Measurements from ENCODE around the gene GPS1.

The GPS1 gene

GRCh38 chr17:82008941-82009405, 42.7 kb upstream of the GPS1 start:
- H3K9me3 ChIP-seq (ENCODE audit: control insufficient read depth in 2 of 2, low read length in 2 of 2) = no peaks in the 10 kb centered on the region
- no peaks in the 10 kb centered on the region for H3K36me3 ChIP-seq (ENCODE audit: control insufficient read depth in 2 of 2, insufficient read depth in 2 of 2, low read length in 2 of 2)
- H3K27ac ChIP-seq (ENCODE audit: low read depth in 2 of 2, low read length in 2 of 2) = no peak overlapping the region
- no peaks in the 10 kb centered on the region for H3K27me3 ChIP-seq (ENCODE audit: control insufficient read depth in 2 of 2, insufficient read depth in 2 of 2, low read length in 2 of 2)
- no peaks in the 10 kb centered on the region for H3K4me1 ChIP-seq (ENCODE audit: control insufficient read depth in 2 of 2, insufficient read depth in 2 of 2, low read length in 2 of 2)
- H3K9ac ChIP-seq (ENCODE audit: low read depth in 1 of 2, low read length in 2 of 2) = no peak overlapping the region
- H3K4me3 ChIP-seq (ENCODE audit: low read length in 2 of 2) = no peak overlapping the region

DNA sequence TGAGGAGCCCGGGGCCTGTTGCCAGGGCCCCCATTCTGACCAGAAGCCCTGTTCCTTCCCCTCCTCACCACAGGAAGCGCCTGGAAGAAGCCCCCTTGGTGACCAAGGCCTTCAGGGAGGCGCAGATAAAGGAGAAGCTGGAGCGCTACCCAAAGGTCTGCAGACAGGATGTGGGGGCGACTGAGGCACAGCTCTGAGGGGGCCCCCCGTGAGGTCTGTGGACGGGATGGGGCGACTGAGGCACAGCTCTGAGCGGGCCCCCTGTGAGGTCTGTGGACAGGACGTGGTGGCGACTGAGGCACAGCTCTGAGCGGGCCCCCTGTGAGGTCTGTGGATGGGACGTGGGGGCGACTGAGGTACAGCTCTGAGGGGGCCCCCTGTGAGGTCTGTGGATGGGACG, 42.3 kb upstream of the GPS1 start:
- H3K27me3 ChIP-seq (ENCODE audit: control insufficient read depth in 2 of 2, insufficient read depth in 2 of 2, low read length in 2 of 2) = no peaks in the 10 kb centered on the region
- no peaks in the 10 kb centered on the region for H3K9me3 ChIP-seq (ENCODE audit: control insufficient read depth in 2 of 2, low read length in 2 of 2)
- no peak overlapping the region for H3K4me3 ChIP-seq (ENCODE audit: low read length in 2 of 2)
- no peaks in the 10 kb centered on the region for H3K36me3 ChIP-seq (ENCODE audit: control insufficient read depth in 2 of 2, insufficient read depth in 2 of 2, low read length in 2 of 2)
- H3K27ac ChIP-seq (ENCODE audit: low read depth in 2 of 2, low read length in 2 of 2) = no peak overlapping the region
- no peak overlapping the region for H3K9ac ChIP-seq (ENCODE audit: low read depth in 1 of 2, low read length in 2 of 2)
- no peaks in the 10 kb centered on the region for H3K4me1 ChIP-seq (ENCODE audit: control insufficient read depth in 2 of 2, insufficient read depth in 2 of 2, low read length in 2 of 2)

DNA sequence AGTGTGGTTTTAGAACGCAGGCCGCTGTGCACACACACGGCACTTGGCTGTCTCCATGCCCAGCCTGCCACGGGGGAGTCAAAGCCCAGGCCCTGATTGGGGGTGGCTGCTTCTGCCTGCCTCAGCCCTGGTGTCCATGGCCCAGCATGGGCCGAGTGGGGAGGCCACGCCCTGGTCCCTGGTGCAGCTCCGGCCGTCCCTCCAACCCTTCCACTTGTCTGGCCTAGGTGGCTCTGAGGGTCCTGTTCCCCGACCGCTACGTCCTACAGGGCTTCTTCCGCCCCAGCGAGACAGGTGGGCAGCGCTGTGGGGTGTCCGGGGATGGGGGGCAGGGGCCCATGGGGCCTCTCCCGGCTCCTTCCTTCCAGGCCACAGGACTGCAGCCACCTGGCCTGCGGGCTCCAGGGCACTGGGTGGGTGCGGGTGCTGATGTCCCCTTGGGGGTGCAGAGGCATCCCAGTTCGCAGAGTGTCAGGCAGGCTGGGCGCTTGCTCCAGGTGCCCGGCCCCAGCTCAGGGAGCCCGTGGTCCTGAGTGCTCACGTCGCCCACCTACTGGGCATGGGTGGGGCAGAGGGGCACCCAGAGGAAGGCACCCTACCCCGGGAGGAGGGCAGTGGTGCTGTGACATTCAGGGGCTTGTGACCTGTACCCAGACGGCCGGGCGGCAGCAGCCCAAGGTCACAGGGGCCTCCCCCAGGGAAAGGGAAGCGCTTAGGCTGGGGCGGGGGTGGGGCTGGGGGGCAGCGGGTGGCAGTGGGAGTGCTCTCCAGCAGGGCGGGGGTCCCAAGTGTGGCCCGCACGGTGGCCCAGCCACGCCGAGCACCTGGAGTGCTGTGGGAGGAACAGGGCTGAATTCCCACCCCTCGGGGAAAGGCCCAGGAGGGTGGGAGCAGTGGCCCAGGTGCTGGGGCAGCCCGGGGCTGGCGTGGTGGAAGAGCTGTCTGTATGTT, 40.8 kb upstream of the GPS1 start:
- Histone ChIP-seq H3K36me3 (ENCODE audit: control insufficient read depth in 2 of 2, insufficient read depth in 2 of 2, low read length in 2 of 2) (no peaks in the 10 kb centered on the region), H3K4me1 (ENCODE audit: control insufficient read depth in 2 of 2, insufficient read depth in 2 of 2, low read length in 2 of 2) (no peaks in the 10 kb centered on the region), H3K27ac (ENCODE audit: low read depth in 2 of 2, low read length in 2 of 2) (no peak overlapping the region), H3K9me3 (ENCODE audit: control insufficient read depth in 2 of 2, low read length in 2 of 2) (no peaks in the 10 kb centered on the region), H3K27me3 (ENCODE audit: control insufficient read depth in 2 of 2, insufficient read depth in 2 of 2, low read length in 2 of 2) (no peaks in the 10 kb centered on the region), H3K4me3 (ENCODE audit: low read length in 2 of 2) (no peak overlapping the region), H3K9ac (ENCODE audit: low read depth in 1 of 2, low read length in 2 of 2) (no peak overlapping the region)

DNA sequence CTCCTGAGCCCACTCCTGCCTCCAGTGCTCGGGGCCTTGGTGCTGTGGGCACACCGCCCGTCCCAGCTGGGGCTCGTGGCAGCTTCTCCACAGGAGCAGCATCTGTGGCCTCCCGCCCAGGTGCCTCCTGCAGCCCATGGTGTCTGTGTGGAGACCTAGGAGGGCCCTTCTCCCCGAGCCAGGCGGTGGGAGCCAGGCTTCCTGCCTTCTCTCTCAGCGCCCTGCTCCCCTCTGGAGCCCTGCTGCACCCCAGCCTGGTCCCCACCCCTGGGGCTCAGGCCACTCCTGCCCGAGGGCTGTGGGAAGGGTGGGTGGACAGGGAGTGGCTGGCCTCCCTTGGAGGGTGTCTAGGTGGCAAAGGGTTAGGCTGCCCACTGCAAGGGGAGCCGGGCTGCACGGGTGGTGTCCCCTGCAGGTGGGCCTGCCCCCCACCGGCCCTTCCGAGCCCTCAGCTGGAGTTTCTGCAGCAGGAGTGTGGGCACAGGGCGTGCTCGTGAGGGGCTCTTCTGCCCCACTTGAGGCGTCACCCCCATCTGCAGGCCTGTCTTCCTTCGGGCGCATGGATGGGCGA, 40.0 kb upstream of the GPS1 start:
- no peak overlapping the region for H3K4me3 ChIP-seq (ENCODE audit: low read length in 2 of 2)
- H3K9ac ChIP-seq (ENCODE audit: low read depth in 1 of 2, low read length in 2 of 2) = no peak overlapping the region
- H3K36me3 ChIP-seq (ENCODE audit: control insufficient read depth in 2 of 2, insufficient read depth in 2 of 2, low read length in 2 of 2) = no peaks in the 10 kb centered on the region
- no peaks in the 10 kb centered on the region for H3K4me1 ChIP-seq (ENCODE audit: control insufficient read depth in 2 of 2, insufficient read depth in 2 of 2, low read length in 2 of 2)
- H3K9me3 ChIP-seq (ENCODE audit: control insufficient read depth in 2 of 2, low read length in 2 of 2) = no peaks in the 10 kb centered on the region
- no peak overlapping the region for H3K27ac ChIP-seq (ENCODE audit: low read depth in 2 of 2, low read length in 2 of 2)
- no peaks in the 10 kb centered on the region for H3K27me3 ChIP-seq (ENCODE audit: control insufficient read depth in 2 of 2, insufficient read depth in 2 of 2, low read length in 2 of 2)

- no peaks in the 10 kb centered on the region for H3K9me3 ChIP-seq (ENCODE audit: control insufficient read depth in 2 of 2, low read length in 2 of 2)
- H3K36me3 ChIP-seq (ENCODE audit: control insufficient read depth in 2 of 2, insufficient read depth in 2 of 2, low read length in 2 of 2) = no peaks in the 10 kb centered on the region
- H3K4me1 ChIP-seq (ENCODE audit: control insufficient read depth in 2 of 2, insufficient read depth in 2 of 2, low read length in 2 of 2) = no peaks in the 10 kb centered on the region
- H3K9ac ChIP-seq (ENCODE audit: low read depth in 1 of 2, low read length in 2 of 2) = no peak overlapping the region
- H3K27me3 ChIP-seq (ENCODE audit: control insufficient read depth in 2 of 2, insufficient read depth in 2 of 2, low read length in 2 of 2) = no peaks in the 10 kb centered on the region
- no peak overlapping the region for H3K27ac ChIP-seq (ENCODE audit: low read depth in 2 of 2, low read length in 2 of 2)
- no peak overlapping the region for H3K4me3 ChIP-seq (ENCODE audit: low read length in 2 of 2)
These were observed 39.4 kb upstream of the GPS1 start for GRCh38 chr17:82012261-82012639.

GRCh38 chr17:82012640-82013295, 38.9 kb upstream of the GPS1 start:
- peak overlapping the region in 1 of 2 donors; percentile 38 for H3K27ac ChIP-seq (ENCODE audit: low read depth in 2 of 2, low read length in 2 of 2)
- no peaks in the 10 kb centered on the region for H3K36me3 ChIP-seq (ENCODE audit: control insufficient read depth in 2 of 2, insufficient read depth in 2 of 2, low read length in 2 of 2)
- H3K9me3 ChIP-seq (ENCODE audit: control insufficient read depth in 2 of 2, low read length in 2 of 2) = no peaks in the 10 kb centered on the region
- no peak overlapping the region for H3K9ac ChIP-seq (ENCODE audit: low read depth in 1 of 2, low read length in 2 of 2)
- H3K4me1 ChIP-seq (ENCODE audit: control insufficient read depth in 2 of 2, insufficient read depth in 2 of 2, low read length in 2 of 2) = no peaks in the 10 kb centered on the region
- no peak overlapping the region for H3K4me3 ChIP-seq (ENCODE audit: low read length in 2 of 2)
- H3K27me3 ChIP-seq (ENCODE audit: control insufficient read depth in 2 of 2, insufficient read depth in 2 of 2, low read length in 2 of 2) = no peaks in the 10 kb centered on the region

GRCh38 chr17:82013341-82013740, 38.4 kb upstream of the GPS1 start:
- Histone ChIP-seq H3K27ac (ENCODE audit: low read depth in 2 of 2, low read length in 2 of 2) (peak overlapping the region in 1 of 2 donors; percentile 38), H3K9ac (ENCODE audit: low read depth in 1 of 2, low read length in 2 of 2) (no peak overlapping the region), H3K36me3 (ENCODE audit: control insufficient read depth in 2 of 2, insufficient read depth in 2 of 2, low read length in 2 of 2) (peaks cover 0 to under 1% of the 10 kb centered on the region in 2 donors), H3K9me3 (ENCODE audit: control insufficient read depth in 2 of 2, low read length in 2 of 2) (no peaks in the 10 kb centered on the region), H3K4me1 (ENCODE audit: control insufficient read depth in 2 of 2, insufficient read depth in 2 of 2, low read length in 2 of 2) (no peaks in the 10 kb centered on the region), H3K27me3 (ENCODE audit: control insufficient read depth in 2 of 2, insufficient read depth in 2 of 2, low read length in 2 of 2) (no peaks in the 10 kb centered on the region), H3K4me3 (ENCODE audit: low read length in 2 of 2) (no peak overlapping the region)

- Histone ChIP-seq H3K9ac (ENCODE audit: low read depth in 1 of 2, low read length in 2 of 2) (no peak overlapping the region), H3K9me3 (ENCODE audit: control insufficient read depth in 2 of 2, low read length in 2 of 2) (no peaks in the 10 kb centered on the region), H3K4me1 (ENCODE audit: control insufficient read depth in 2 of 2, insufficient read depth in 2 of 2, low read length in 2 of 2) (no peaks in the 10 kb centered on the region), H3K4me3 (ENCODE audit: low read length in 2 of 2) (no peak overlapping the region), H3K27me3 (ENCODE audit: control insufficient read depth in 2 of 2, insufficient read depth in 2 of 2, low read length in 2 of 2) (no peaks in the 10 kb centered on the region), H3K27ac (ENCODE audit: low read depth in 2 of 2, low read length in 2 of 2) (no peak overlapping the region), H3K36me3 (ENCODE audit: control insufficient read depth in 2 of 2, insufficient read depth in 2 of 2, low read length in 2 of 2) (peaks cover 0 to 3% of the 10 kb centered on the region in 2 donors)
These were observed 37.9 kb upstream of the GPS1 start for GRCh38 chr17:82013772-82014321.

DNA sequence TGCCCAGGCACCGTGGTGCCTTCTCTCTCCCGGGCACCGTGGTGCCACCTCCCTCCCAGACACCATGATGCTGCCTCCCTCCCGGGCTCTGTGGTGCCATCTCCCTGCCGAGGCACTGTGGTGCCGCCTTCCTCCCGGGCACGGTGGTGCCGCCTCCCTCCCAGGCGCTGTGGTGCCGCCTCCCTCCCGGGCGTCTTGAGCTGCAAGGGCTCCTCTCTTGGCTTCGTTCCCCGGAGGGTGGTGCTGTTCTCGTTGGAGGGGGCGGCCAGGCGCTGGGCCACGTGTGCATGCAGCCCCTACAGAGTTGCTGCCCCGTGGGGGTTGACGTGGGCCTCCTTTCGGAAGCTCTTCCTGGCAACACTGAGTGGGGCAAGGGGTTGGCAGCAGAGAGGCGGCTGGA, 37.3 kb upstream of the GPS1 start:
- Histone ChIP-seq H3K27ac (ENCODE audit: low read depth in 2 of 2, low read length in 2 of 2) (no peak overlapping the region), H3K9me3 (ENCODE audit: control insufficient read depth in 2 of 2, low read length in 2 of 2) (no peaks in the 10 kb centered on the region), H3K27me3 (ENCODE audit: control insufficient read depth in 2 of 2, insufficient read depth in 2 of 2, low read length in 2 of 2) (no peaks in the 10 kb centered on the region), H3K36me3 (ENCODE audit: control insufficient read depth in 2 of 2, insufficient read depth in 2 of 2, low read length in 2 of 2) (peaks cover 0 to 3% of the 10 kb centered on the region in 2 donors), H3K4me1 (ENCODE audit: control insufficient read depth in 2 of 2, insufficient read depth in 2 of 2, low read length in 2 of 2) (no peaks in the 10 kb centered on the region), H3K9ac (ENCODE audit: low read depth in 1 of 2, low read length in 2 of 2) (no peak overlapping the region), H3K4me3 (ENCODE audit: low read length in 2 of 2) (no peak overlapping the region)

DNA sequence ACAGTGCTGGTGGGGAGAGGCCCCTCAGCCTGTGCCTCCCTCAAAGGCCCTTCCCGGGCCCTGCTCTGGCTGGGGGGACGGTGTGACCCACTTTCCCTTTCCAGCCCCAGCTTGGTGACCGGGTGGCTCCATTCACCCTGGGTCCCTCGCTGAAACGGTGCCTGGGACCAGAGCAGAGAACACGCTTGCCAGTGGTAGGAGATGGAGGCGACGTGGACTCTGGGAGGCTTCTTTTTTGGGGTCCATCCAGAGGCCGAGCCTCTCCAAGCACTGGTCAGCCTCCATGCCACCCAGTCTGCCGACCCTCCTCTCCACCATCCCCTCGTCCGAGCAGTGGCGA, 36.8 kb upstream of the GPS1 start:
- H3K36me3 ChIP-seq (ENCODE audit: control insufficient read depth in 2 of 2, insufficient read depth in 2 of 2, low read length in 2 of 2) = peaks cover 0 to 3% of the 10 kb centered on the region in 2 donors

More for the DNA sequence above, 36.8 kb upstream of the GPS1 start:
- no peaks in the 10 kb centered on the region for H3K9me3 ChIP-seq (ENCODE audit: control insufficient read depth in 2 of 2, low read length in 2 of 2)
- H3K9ac ChIP-seq (ENCODE audit: low read depth in 1 of 2, low read length in 2 of 2) = no peak overlapping the region
- H3K4me3 ChIP-seq (ENCODE audit: low read length in 2 of 2) = no peak overlapping the region
- H3K27ac ChIP-seq (ENCODE audit: low read depth in 2 of 2, low read length in 2 of 2) = no peak overlapping the region
- H3K27me3 ChIP-seq (ENCODE audit: control insufficient read depth in 2 of 2, insufficient read depth in 2 of 2, low read length in 2 of 2) = no peaks in the 10 kb centered on the region
- H3K4me1 ChIP-seq (ENCODE audit: control insufficient read depth in 2 of 2, insufficient read depth in 2 of 2, low read length in 2 of 2) = no peaks in the 10 kb centered on the region
